ENCODE data around the gene BAIAP2L2. TPM values are rescaled to one million over a fixed set of nuclear protein-coding genes. Genes with fewer than 3 reads are reported as not detected.
"Not testable (repeated sequence)": the region's sequence is repeated elsewhere in the genome, so short reads cannot be mapped to it uniquely, and the experiment has no call there.

The BAIAP2L2 gene
- under 1 TPM; 0.20 to 0.39 TPM for total RNA-seq

GRCh38 chr22:38110008-38110862 is at the start of gene BAIAP2L2:
Gene BAIAP2L2 (minus strand): TSS chr22:38110684. CDS start chr22:38110525, 159 bp downstream.
- Mint-ChIP-seq H3K4me3 (peak within 1 kb of the TSS; percentile 18), H3K4me1 (no peaks in the 10 kb centered on the region), H3K36me3 (peaks cover 2% of the 10 kb centered on the region), H3K27me3 (no peaks in the 10 kb centered on the region), H3K27ac (no peak within 1 kb of the TSS), H3K9me3 (peaks cover 2% of the 10 kb centered on the region)
- DNase-seq, result no peak

- Mint-ChIP-seq H3K4me1 (peaks cover 4% of the 10 kb centered on the region), H3K36me3 (peaks cover 7% of the 10 kb centered on the region), H3K27ac (no peak overlapping the region), H3K9me3 (no peaks in the 10 kb centered on the region), H3K27me3 (no peaks in the 10 kb centered on the region), H3K4me3 (no peak overlapping the region)
- no peak for DNase-seq
These were observed 45.2 kb upstream of the BAIAP2L2 start for GRCh38 chr22:38155703-38156102.

DNA sequence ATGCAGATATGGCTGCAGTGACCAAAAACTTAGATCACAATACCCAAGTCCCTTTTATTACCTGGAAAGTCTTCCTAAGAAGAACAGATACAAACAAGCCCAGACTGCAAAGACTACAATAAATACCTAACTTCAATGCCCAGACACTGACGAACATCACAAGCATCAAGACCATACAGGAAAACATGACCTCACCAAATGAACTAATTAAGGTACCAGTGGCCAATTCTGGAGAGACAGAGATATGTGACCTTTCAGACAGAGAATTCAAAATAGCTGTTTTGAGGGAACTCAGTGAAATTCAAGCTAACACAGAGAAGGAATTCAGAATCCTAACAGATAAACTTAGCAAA is 44.1 kb upstream of the BAIAP2L2 start:
- not testable (repeated sequence) for H3K4me1 Mint-ChIP-seq, H3K27me3 Mint-ChIP-seq, H3K27ac Mint-ChIP-seq, H3K9me3 Mint-ChIP-seq, DNase-seq, H3K36me3 Mint-ChIP-seq, H3K4me3 Mint-ChIP-seq

- H3K4me1 Mint-ChIP-seq, result peaks cover 6% of the 10 kb centered on the region
These were observed 43.5 kb upstream of the BAIAP2L2 start for GRCh38 chr22:38153821-38154562.

DNA sequence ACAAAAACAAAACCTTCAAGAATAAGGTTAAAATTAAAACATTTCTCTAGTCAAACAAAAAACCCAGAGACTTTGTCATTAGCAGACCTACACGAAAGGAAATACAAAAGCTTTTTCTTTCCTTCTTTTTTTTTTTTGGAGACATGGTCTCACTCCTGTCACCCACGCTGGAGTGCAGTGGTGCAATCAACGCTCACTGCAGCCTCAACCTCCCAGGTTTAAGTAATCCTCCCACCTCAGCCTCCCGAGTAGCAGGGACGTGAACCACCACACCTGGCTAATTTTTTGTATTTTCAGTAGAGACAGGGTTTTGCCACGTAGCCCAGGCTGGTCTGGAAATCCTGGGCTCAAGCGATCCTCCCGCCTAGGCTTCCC is 40.6 kb upstream of the BAIAP2L2 start:
- H3K9me3 Mint-ChIP-seq, result no peaks in the 10 kb centered on the region
- no peak overlapping the region for H3K27ac Mint-ChIP-seq
- peaks cover 15% of the 10 kb centered on the region for H3K4me1 Mint-ChIP-seq
- H3K27me3 Mint-ChIP-seq, result no peaks in the 10 kb centered on the region
- no peak overlapping the region for H3K4me3 Mint-ChIP-seq
- peaks cover 5% of the 10 kb centered on the region for H3K36me3 Mint-ChIP-seq
- DNase-seq, result no peak

More at GRCh38 chr22:38153821-38154562, 43.5 kb upstream of the BAIAP2L2 start:
- Mint-ChIP-seq H3K4me3 (no peak overlapping the region), H3K36me3 (peaks cover 7% of the 10 kb centered on the region), H3K27ac (no peak overlapping the region), H3K27me3 (no peaks in the 10 kb centered on the region), H3K9me3 (no peaks in the 10 kb centered on the region)
- DNase-seq, result no peak

- Mint-ChIP-seq H3K4me3 (no peak overlapping the region), H3K36me3 (peaks cover 5% of the 10 kb centered on the region), H3K4me1 (peaks cover 15% of the 10 kb centered on the region), H3K27me3 (no peaks in the 10 kb centered on the region), H3K9me3 (no peaks in the 10 kb centered on the region), H3K27ac (peak overlapping the region; percentile 14)
- DNase-seq, result no peak
These were observed 37.8 kb upstream of the BAIAP2L2 start for GRCh38 chr22:38148245-38148644.

- H3K4me3 Mint-ChIP-seq, H3K27me3 Mint-ChIP-seq, DNase-seq, H3K36me3 Mint-ChIP-seq, H3K9me3 Mint-ChIP-seq, H3K27ac Mint-ChIP-seq: not testable (repeated sequence)
- H3K4me1 Mint-ChIP-seq, result peaks cover 17% of the 10 kb centered on the region
These were observed 35.7 kb upstream of the BAIAP2L2 start for GRCh38 chr22:38146166-38146565.

GRCh38 chr22:38144025-38144405 is 33.5 kb upstream of the BAIAP2L2 start:
- Mint-ChIP-seq H3K36me3 (peaks cover 7% of the 10 kb centered on the region), H3K4me1 (peaks cover 15% of the 10 kb centered on the region), H3K27ac (no peak overlapping the region), H3K9me3 (no peaks in the 10 kb centered on the region), H3K27me3 (no peaks in the 10 kb centered on the region), H3K4me3 (no peak overlapping the region)
- DNase-seq, result no peak

DNA sequence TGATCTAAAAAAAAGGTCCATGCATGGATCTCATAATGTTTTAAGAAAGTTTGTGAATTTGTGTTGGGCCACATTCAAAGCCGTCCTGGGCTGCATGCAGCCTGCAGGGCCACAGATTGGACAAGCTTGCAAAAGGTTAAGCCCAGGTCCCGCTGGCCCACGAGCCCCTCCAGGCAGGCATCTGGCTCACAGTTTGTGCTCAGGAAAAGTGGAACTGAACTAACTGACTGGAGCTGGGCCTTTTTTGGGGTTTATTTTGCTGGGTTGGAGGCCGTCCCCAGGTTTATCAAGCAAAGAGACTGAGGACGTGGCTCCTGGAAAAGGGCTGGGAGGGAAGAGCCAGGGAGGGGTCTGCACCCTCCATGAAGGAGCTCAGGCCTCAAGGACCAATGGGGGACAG is 32.1 kb upstream of the BAIAP2L2 start:
- H3K9me3 Mint-ChIP-seq, result no peaks in the 10 kb centered on the region
- no peak overlapping the region for H3K4me3 Mint-ChIP-seq
- no peak for DNase-seq
- no peaks in the 10 kb centered on the region for H3K27me3 Mint-ChIP-seq
- peaks cover 7% of the 10 kb centered on the region for H3K36me3 Mint-ChIP-seq
- no peak overlapping the region for H3K27ac Mint-ChIP-seq
- H3K4me1 Mint-ChIP-seq, result peaks cover 6% of the 10 kb centered on the region

DNA sequence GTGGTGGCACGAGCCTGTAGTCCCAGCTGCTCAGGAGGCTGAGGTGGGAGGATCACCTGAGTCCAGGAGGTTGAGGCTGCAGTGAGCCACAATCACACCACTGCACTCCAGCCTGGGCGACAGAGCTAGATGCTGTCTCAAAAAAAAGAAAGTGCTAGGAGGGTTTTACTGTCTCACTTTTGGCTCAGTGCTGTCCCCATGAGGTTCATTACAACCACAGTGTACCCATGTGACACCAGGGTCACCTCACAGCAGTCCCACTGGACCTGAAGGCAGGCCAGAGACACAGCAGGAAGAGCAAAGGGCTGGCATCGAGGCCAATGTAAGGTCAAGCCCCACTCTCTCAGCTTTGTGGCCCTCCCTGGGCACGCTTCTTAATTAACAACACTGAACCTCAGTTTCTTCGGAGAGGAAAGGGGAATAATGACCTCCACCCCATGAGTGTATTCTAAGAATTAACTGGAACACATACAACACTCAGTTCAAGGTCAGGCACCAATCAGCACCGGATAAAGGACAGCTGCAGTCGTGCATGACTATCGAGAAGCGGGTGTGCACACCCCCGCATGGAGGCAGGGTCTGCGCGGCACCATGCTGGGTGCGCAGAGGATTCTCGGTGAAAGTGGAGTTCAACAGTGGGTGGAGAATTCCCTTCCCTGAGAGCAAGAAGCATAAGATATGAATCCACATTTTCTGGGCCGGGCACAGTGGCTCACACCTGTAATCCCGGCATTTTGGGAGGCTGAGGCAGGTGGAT is 30.9 kb upstream of the BAIAP2L2 start:
- no peaks in the 10 kb centered on the region for H3K27me3 Mint-ChIP-seq
- no peak overlapping the region for H3K27ac Mint-ChIP-seq
- H3K9me3 Mint-ChIP-seq, result no peaks in the 10 kb centered on the region
- H3K4me1 Mint-ChIP-seq, result peaks cover 5% of the 10 kb centered on the region
- H3K4me3 Mint-ChIP-seq, result no peak overlapping the region
- DNase-seq, result no peak
- H3K36me3 Mint-ChIP-seq, result peaks cover 7% of the 10 kb centered on the region

DNA sequence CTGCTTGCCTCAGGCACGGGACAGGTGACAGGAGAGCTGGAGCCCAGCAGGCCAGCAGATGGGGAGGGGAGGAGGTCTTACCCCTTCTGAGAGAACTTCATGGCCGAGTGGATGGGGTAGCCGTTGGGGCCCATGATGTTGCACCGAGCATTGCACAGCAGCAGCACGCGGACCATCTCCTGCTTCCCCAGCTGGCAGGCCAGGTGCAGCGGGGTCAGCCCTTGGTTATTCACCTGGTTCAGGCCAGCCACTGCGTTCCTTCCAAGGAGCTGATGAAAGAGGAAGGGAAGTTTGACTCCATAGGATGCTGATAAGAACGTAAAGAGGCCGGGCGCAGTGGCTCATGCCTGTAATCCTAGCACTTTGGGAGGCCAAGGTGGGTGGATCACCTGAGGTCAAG is 29.4 kb upstream of the BAIAP2L2 start:
- no peaks in the 10 kb centered on the region for H3K9me3 Mint-ChIP-seq
- H3K36me3 Mint-ChIP-seq, result peaks cover 13% of the 10 kb centered on the region
- no peak overlapping the region for H3K4me3 Mint-ChIP-seq
- no peak for DNase-seq
- no peaks in the 10 kb centered on the region for H3K27me3 Mint-ChIP-seq
- H3K4me1 Mint-ChIP-seq, result peaks cover 5% of the 10 kb centered on the region
- no peak overlapping the region for H3K27ac Mint-ChIP-seq

- Mint-ChIP-seq H3K4me1 (peaks cover 5% of the 10 kb centered on the region), H3K4me3 (no peak overlapping the region), H3K27ac (no peak overlapping the region), H3K36me3 (peaks cover 13% of the 10 kb centered on the region), H3K27me3 (no peaks in the 10 kb centered on the region), H3K9me3 (no peaks in the 10 kb centered on the region)
- DNase-seq, result no peak
These were observed 28.5 kb upstream of the BAIAP2L2 start for GRCh38 chr22:38138961-38139360.

DNA sequence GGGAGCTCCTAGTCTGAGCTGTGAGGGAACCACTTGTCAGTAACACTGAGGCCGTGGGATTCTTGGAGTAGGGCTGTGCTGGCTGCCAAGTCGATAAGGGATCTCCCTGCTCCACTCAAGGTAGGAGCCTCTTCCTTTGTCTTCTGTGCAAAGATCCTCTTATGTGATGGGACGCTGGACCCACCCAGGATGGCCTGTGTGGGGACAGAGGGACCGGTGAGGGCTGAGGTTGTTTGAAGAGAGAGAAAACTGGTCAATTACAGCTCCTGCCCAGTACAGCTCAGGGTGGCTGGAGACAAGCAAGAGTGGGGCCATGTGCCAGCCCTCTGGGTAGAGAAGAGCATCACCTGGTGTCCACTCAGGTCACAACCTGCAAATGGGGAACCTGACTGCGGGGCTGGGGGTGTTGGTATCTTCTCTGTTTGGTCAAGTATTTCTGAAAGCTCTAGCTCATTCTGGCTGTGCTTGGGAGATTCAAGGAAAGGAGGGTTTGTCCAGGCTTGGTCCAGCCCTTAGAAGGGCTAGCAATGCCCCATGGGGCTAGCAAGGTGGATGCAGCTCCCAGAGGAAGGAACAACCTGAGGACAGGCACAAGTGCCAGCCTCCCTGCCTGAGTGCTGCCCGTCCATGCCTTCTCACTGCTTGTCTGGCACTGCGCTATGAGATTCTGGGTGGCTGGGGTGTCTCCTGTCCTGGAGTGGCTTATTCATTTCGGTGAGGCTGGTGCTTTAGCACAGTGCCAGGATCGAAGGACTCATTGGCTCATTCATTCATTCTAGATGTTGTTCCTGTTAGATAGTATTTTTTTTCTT is 27.6 kb upstream of the BAIAP2L2 start:
- no peak for DNase-seq
- Mint-ChIP-seq H3K36me3 (peaks cover 7% of the 10 kb centered on the region), H3K27me3 (no peaks in the 10 kb centered on the region), H3K9me3 (no peaks in the 10 kb centered on the region), H3K27ac (no peak overlapping the region), H3K4me1 (peaks cover under 1% of the 10 kb centered on the region), H3K4me3 (no peak overlapping the region)

- DNase-seq, result no peak
- H3K27me3 Mint-ChIP-seq, result no peaks in the 10 kb centered on the region
- H3K36me3 Mint-ChIP-seq, result peaks cover 10% of the 10 kb centered on the region
- no peaks in the 10 kb centered on the region for H3K4me1 Mint-ChIP-seq
- no peak overlapping the region for H3K27ac Mint-ChIP-seq
- H3K4me3 Mint-ChIP-seq, result no peak overlapping the region
- H3K9me3 Mint-ChIP-seq, result no peaks in the 10 kb centered on the region
These were observed 26.1 kb upstream of the BAIAP2L2 start for GRCh38 chr22:38136607-38137006.

Measured in activated naive CD8-positive, alpha-beta T cell treated with anti-CD3 and anti-CD28 coated beads for 36 hours (primary cell).